ENCODE results near the gene DLGAP1. TPM values are rescaled to one million over a fixed set of nuclear protein-coding genes. Genes with fewer than 3 reads are reported as not detected.

The DLGAP1 gene
- total RNA-seq, 1 experiment from 2014 or later: not detected

GRCh38 chr18:4172196-4173100 is 282.7 kb downstream of the DLGAP1 start:
- DNase-seq (ENCODE audit: low read depth): no peak

GRCh38 chr18:4157352-4157751 is 297.8 kb downstream of the DLGAP1 start:
- DNase-seq (ENCODE audit: low read depth): no peak

GRCh38 chr18:4146797-4147196 is 308.3 kb downstream of the DLGAP1 start:
- DNase-seq (ENCODE audit: low read depth): no peak

DNA sequence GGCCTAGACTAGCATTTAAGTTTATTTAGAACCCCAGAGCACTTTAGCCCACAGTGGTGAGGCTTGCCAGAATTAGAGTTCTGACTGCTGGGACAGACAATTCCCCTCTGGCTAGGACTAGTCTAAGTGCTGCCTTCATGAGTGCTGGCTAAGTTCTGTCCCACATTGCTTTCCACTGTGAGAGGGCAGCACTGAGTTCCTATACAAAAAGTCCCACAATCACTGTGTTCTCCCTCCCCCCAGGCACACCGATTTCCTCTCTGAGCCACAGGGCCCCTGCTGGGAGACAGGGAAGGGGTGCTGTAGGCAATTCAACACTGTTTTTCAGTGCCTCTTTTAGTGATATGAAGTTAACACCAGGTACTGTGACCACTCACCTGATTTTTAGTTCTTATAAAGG is 310.9 kb downstream of the DLGAP1 start:
- no peak for DNase-seq (ENCODE audit: low read depth)

DNA sequence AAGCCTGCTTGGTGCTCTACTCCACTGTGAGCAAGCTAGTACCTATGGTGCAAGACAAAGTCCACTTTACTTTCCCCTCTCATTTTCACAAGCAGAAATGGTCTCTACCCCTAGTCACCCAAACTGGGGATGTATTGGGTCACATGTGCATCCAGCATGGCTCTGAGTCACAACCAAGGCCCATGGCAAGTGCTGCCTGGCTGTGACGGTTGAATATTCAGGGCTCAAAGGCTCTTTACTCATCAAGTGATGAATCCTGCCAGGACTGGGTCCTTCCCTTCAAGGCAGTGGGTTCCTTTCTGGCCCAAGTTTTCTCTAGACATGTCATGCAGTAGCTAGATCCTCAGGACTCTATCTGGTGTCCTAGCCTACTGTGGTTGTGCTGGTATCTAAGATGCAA is 311.5 kb downstream of the DLGAP1 start:
- no peak for DNase-seq (ENCODE audit: low read depth)

GRCh38 chr18:4142876-4143275 is 312.2 kb downstream of the DLGAP1 start:
- DNase-seq (ENCODE audit: low read depth): no peak

DNA sequence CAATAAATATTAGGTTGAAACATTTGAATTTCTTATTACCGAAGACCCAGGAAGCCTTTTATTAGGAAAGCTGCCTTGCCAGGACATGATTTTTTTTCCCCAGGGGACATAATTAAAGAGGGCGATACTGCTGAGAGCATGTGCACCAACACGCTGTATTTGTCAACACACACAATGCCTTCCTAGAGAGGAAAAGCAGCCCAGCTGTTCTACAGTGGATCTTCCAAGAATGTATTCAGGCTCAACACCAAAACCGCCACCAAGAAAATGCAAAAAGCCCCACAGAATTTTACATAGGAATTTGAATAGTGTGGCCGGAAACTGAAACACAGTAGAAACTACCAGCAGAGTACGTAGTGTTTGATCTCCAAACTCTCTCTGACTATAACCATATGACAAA is 320.4 kb downstream of the DLGAP1 start:
- DNase-seq (ENCODE audit: low read depth): no peak

DNA sequence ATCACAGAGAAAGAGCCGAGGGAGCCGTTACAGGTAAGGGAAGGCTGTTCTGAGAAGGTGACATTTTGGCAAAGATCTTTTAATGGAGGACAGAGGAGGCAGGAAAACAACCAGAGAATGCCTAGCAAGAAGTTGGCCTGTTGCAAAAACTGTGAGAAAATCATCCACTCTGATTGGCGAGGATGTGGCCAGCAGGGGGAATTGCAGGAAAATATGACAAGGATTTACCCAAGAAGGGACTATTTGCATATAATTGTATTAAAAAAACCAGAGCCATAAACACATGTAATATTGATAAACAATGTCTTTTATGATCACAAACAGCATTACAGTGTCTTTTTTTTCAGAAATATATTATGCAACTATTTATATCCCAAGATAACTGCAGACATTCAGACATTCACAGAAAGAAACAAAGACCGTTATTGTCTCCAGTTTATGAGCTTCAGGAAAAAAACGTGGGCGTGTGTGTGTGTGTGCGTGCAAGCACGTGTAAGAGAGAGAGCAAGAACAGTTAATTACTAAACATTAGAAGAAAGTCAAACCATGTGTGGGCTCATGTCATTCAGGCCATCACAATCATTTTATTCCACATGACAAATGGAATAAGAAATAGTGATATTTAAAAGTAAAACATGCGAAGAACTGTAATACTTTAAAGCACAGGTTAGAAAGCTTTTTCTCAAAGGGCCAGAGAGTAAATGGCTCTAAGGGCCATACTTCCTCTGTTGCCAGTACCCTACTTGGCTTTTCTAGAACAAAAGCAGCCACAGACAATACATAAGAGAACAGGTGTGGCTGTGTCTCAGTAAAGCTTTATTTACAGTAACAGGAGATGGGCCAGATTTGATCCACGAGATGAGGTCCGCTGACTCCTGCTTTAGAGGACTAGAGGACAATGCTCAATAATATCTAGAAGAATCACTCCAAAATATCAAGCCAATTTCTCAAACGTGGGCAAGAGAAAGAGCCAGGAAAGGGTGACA is 324.1 kb downstream of the DLGAP1 start:
- DNase-seq (ENCODE audit: low read depth): peak; percentile 12

GRCh38 chr18:4126939-4127338 is 328.2 kb downstream of the DLGAP1 start:
- DNase-seq (ENCODE audit: low read depth): no peak

GRCh38 chr18:4125627-4126230 is 329.4 kb downstream of the DLGAP1 start:
- DNase-seq (ENCODE audit: low read depth): no peak

- no peak for DNase-seq (ENCODE audit: low read depth)
Measured at GRCh38 chr18:4125224-4125623, 329.9 kb downstream of the DLGAP1 start.

DNA sequence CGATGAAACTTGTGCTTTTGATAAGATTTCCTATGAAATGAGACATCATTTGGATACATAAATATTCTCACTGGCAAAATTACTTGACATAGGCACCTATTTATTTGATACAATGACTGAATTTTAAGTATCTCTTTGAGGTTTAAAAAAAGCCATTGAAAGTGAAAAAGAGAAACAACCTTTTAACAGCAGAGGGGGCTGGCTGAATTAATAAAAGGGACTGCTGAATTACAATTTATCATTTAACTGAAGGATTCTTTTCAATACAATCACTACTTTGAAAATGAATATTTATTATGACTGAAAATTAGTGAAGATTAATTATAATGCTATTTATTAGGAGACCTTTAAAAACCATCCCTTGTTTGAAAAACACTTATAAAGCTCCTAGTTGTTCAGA is 335.3 kb downstream of the DLGAP1 start:
- DNase-seq (ENCODE audit: low read depth): no peak

DNA sequence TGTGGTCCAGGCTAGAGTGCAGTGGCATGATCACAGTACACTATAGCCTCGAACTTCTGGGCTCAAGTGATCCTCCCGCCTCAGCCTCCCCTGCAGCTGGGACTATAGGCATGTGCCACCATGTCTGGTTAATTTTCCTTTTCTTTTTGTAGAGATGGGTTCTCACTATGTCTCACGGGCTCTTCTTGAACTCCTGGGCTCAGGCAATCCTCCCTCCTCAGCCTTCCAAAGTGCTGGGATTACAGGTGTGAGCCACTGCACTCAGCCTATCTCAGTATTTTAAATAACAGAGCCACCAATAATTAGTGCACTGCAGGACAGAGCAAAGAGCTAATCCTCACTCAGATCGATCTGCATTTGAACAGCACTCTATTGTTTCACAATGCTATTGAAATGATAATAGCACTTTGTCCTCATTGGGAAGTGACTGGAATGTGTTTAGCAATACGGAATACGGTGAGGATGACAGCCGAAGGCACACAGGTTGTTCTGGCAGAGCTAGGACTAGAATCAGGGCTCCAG is 335.9 kb downstream of the DLGAP1 start:
- DNase-seq (ENCODE audit: low read depth): no peak

DNA sequence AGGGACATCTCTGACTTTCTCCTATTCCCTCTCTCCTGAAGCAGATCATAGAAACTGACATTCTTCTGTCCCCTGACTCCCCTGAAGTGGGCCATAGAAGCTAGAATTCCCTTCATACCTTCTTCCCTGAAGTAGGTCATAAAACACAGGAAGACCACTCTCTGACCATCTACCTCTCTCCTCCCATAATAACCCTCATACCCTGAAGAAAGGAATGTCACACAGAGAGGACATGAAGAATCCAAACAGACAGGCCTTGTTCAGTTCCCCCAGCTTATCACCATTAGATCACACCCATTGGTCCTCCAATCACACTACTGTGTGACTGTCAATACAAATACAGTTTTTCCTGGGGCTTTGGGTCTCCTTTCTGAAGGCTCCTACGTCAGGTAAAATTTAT is 347.1 kb downstream of the DLGAP1 start:
- DNase-seq (ENCODE audit: low read depth): no peak

DNA sequence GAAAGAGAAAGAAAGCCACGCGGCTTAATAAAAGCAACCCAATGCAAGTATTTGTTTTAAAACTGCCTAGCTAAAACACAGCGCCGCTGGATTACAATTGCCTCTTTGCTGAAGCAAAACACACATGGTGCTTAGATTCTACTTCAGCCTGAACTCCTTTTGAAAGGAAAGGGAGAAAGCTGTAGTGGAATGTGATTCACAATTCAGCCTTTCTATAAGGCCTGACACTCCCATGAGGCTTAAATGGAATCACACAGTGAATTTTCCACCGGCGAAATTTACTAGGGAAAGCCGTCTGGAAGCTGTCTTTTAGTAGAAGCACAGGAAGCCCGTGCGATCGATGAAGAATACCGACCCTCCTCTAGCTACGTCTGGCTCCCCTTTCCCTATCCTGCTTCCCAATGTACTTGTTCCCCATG is 348.0 kb downstream of the DLGAP1 start:
- peak; percentile 7 for DNase-seq (ENCODE audit: low read depth)

- DNase-seq (ENCODE audit: low read depth): peak; percentile 48
Measured at GRCh38 chr18:4106407-4107033, 348.6 kb downstream of the DLGAP1 start.

- no peak for DNase-seq (ENCODE audit: low read depth)
Measured at GRCh38 chr18:4102901-4103300, 352.2 kb downstream of the DLGAP1 start.

DNA sequence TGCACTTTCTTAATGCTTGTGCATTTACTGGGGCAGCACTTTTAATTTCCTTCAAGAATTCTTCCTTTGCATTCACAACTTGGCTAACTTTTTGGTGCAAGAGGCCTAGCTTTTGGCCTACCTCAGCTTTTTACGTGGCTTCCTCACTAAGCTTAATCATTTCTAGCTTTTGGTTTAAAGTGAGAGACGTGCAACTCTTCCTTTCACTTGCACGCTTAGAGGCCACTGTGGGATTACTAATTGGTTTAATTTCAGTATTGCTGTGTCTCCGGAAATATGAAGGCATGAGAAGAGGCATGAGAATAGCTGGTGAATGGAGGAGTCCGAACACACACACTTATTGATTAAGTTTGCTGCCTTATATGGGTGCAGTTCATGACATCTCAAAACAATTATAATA is 354.1 kb downstream of the DLGAP1 start:
- no peak for DNase-seq (ENCODE audit: low read depth)

DNA sequence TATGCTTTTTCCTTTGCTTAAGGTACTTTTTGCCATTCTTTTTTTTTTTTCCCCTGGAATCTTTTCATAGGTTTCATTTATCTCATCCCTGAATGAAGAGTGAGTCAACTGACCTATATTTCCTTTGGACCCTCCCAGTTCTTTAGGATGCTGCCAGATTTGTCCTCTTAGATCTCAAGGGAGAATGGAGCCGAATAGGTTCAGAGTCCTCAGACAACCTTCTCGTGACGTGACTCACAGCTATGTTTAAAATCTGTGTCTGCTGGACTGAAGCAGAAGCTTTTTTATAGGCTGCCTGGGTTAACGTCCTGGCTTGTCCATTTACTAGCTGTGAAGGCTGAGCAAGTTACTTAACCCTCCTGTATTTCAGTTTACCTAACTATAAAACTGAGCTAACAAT is 358.6 kb downstream of the DLGAP1 start:
- DNase-seq (ENCODE audit: low read depth): no peak

GRCh38 chr18:4093676-4094075 is 361.4 kb downstream of the DLGAP1 start:
- no peak for DNase-seq (ENCODE audit: low read depth)

DNA sequence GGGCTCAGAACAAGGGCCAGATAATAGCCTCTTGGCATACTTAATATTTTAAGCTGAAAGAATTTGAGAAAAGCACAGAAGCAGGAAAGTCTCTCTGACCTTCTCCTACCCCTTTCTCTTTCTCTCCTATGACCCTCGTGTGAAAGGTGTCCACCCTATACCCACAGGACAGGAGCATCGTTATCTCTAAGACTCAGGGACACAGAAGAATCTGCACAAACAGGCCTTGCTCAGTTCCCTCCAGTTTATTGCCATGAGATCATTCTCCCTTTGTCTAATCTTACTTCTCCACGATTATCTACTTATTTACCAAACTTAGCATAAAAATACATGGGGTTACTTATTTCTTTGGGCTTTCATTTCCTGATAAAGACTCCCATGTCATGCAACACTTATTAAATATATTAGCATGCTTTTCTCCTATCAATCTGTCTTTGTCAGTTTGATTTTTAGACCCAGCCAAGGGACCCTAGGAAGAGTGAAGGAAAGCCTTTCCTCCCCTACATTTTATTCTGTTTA is 370.7 kb downstream of the DLGAP1 start:
- DNase-seq (ENCODE audit: low read depth): no peak
